Endothelial cell of umbilical vein (primary cell): ENCODE data around the gene MAPKAP1. TPM values are rescaled to one million over a fixed set of nuclear protein-coding genes. Genes with fewer than 3 reads are reported as not detected.

Source experiments
- BruUV-seq: library from RNA; stranded (reverse); fragments of 400-500 nt; replicated peaks from 2 replicates; lab custom pipeline; 2021; lab: Mats Ljungman, UMichigan
- CTCF ChIA-PET: fragments of 300-600, 350-600 bp; sonication (Branson Sonifier 250); formaldehyde crosslinking; loops from one replicate; lab custom pipeline; 2021; ENCODE audit warnings: antibody characterized with exemption, inconsistent platforms; lab: Charles Lee
- POLR2A ChIA-PET: fragments of 300-600, 350-600 bp; sonication (Branson Sonifier 250); formaldehyde crosslinking; loops from one replicate; lab custom pipeline; 2021; ENCODE audit warnings: antibody characterized with exemption, inconsistent platforms; lab: Charles Lee
- DNase-seq: peaks from one replicate; pipeline ENCODE4 v3.0.0-alpha.2; 2011; ENCODE audit warnings: low read depth, low spot score
- FAIRE-seq: peaks from 2 replicates; lab custom pipeline; 2011; peaks lifted over from hg19 to GRCh38; lab: Jason Lieb, UNC
- H2AFZ ChIP-seq: 2 replicates; pipeline ENCODE4 v1.6.0; 2012; ENCODE audit warnings: low read depth, low read length, control low read depth, inconsistent platforms
- H3K27ac ChIP-seq: 2 replicates; pipeline ENCODE4 v1.5.1; 2011; ENCODE audit warnings: low read depth, mild to moderate bottlenecking, control low read depth, low read length, moderate library complexity; ENCODE audit not compliant: insufficient read depth
- H3K27me3 ChIP-seq, 2 experiments: 2 replicates each; pipeline versions ENCODE4 v1.6.0 to v1.6.1; 2011; ENCODE audit warnings: low read length in 2 of 2, mixed read lengths in 1 of 2; ENCODE audit not compliant: control insufficient read depth in 2 of 2, insufficient read depth in 2 of 2
- H3K36me3 ChIP-seq, 2 experiments: 2 replicates in 1 of 2; 3 replicates in 1 of 2; pipeline ENCODE4 v1.5.1; 2011; ENCODE audit warnings: low read length in 2 of 2, mild to moderate bottlenecking in 1 of 2, moderate library complexity in 1 of 2; ENCODE audit not compliant: control insufficient read depth in 2 of 2, insufficient read depth in 2 of 2; ENCODE audit errors: extremely low read depth in 1 of 2
- H3K4me1 ChIP-seq: 3 replicates; pipeline ENCODE4 v1.5.1; 2011; ENCODE audit warnings: mild to moderate bottlenecking, low read length; ENCODE audit not compliant: control insufficient read depth, insufficient read depth; ENCODE audit errors: extremely low read depth
- H3K4me2 ChIP-seq: 2 replicates; pipeline ENCODE4 v1.6.1; 2011; ENCODE audit warnings: low read length, control low read depth, mixed read lengths; ENCODE audit not compliant: insufficient read depth
- H3K4me3 ChIP-seq, 3 experiments: fragments of 200-600 bp in 1 of 3; sonication (generic), shearing (Covaris generic) in 1 of 3; replicated peaks in 1 of 3; 2 replicates each; pipeline ENCODE4 v1.5.1; 2011 to 2016; ENCODE audit warnings: control low read depth in 3 of 3, low read length in 3 of 3, mild to moderate bottlenecking in 2 of 3, inconsistent platforms in 1 of 3, low read depth in 1 of 3, moderate library complexity in 1 of 3; ENCODE audit not compliant: insufficient read depth in 1 of 3
- H3K79me2 ChIP-seq: 2 replicates; pipeline ENCODE4 v1.6.0; 2012; ENCODE audit warnings: low read length, inconsistent platforms; ENCODE audit not compliant: control insufficient read depth, insufficient read depth
- H3K9ac ChIP-seq: replicated peaks from 2 replicates; pipeline ENCODE3; 2011; ENCODE audit warnings: low read length, control low read depth; ENCODE audit not compliant: insufficient read depth; ENCODE audit errors: extremely low read depth
- H3K9me1 ChIP-seq: replicated peaks from 3 replicates; pipeline ENCODE4 v1.6.0; 2011; ENCODE audit warnings: mild to moderate bottlenecking, low read length; ENCODE audit not compliant: control insufficient read depth, insufficient read depth; ENCODE audit errors: extremely low read depth
- H3K9me3 ChIP-seq: replicated peaks from 2 replicates; pipeline ENCODE4 v1.5.1; 2012; ENCODE audit warnings: low read length, inconsistent platforms; ENCODE audit not compliant: control insufficient read depth, insufficient read depth
- H4K20me1 ChIP-seq: replicated peaks from 2 replicates; pipeline ENCODE3; 2011; ENCODE audit warnings: mild to moderate bottlenecking, low read length; ENCODE audit not compliant: control insufficient read depth, insufficient read depth; ENCODE audit errors: extremely low read depth
- EZH2 ChIP-seq: IDR thresholded peaks from 2 replicates; pipeline ENCODE4 v1.6.1; 2012; ENCODE audit warnings: borderline replicate concordance, low read depth, mild to moderate bottlenecking, moderate library complexity, low read length, inconsistent platforms; ENCODE audit not compliant: severe bottlenecking
- FOS ChIP-seq: IDR thresholded peaks from 2 replicates; pipeline ENCODE4 v1.6.1; 2011; ENCODE audit warnings: mild to moderate bottlenecking, low read length, moderate library complexity, borderline replicate concordance; ENCODE audit not compliant: insufficient read depth
- GATA2 ChIP-seq: IDR thresholded peaks from 2 replicates; pipeline ENCODE4 v1.7.0; 2011; ENCODE audit warnings: low read depth, mild to moderate bottlenecking, moderate library complexity, mixed read lengths, low read length; ENCODE audit not compliant: insufficient read length, insufficient read depth
- JUN ChIP-seq: IDR thresholded peaks from 2 replicates; pipeline ENCODE4 v1.6.1; 2011; ENCODE audit warnings: borderline replicate concordance, low read depth; ENCODE audit not compliant: insufficient read length, insufficient read depth
- MYC ChIP-seq: IDR thresholded peaks from one replicate; pipeline ENCODE4 v1.6.1; 2011; ENCODE audit warnings: mild to moderate bottlenecking, low read depth, low read length
- POLR2A ChIP-seq: IDR thresholded peaks from 2 replicates; pipeline ENCODE4 v1.6.1; 2012; ENCODE audit warnings: low read depth, mild to moderate bottlenecking, control low read depth, low read length
- POLR2AphosphoS5 ChIP-seq: IDR thresholded peaks from 2 replicates; pipeline ENCODE4 v1.6.1; 2012; ENCODE audit warnings: low read depth, mild to moderate bottlenecking, control low read depth, low read length, moderate library complexity; ENCODE audit not compliant: insufficient read depth
- dilution Hi-C: fragments of 300-500 bp; cut with MboI; formaldehyde crosslinking; loops from one replicate; pipeline ENCODE4 v1.15.0; 2019; ENCODE audit warnings: low sequenced_read_pairs; ENCODE audit not compliant: extremely low pct_ligation_motif_present
- intact Hi-C: fragments of 100-400 bp; cut with micrococcal nuclease; formaldehyde crosslinking; loops from one replicate; pipeline ENCODE4 v1.10.0; 2022
- polyA plus RNA-seq, 4 experiments: library from polyadenylated mRNA; depleted of rRNA in 3 of 4; stranded (reverse) in 3 of 4; unstranded in 1 of 4; fragments of >200 nt; gene quantifications; 2 replicates each; pipeline versions ENCODE4 v1.2.1 to v1.2.3, GENCODE V29; 2011 to 2012; ENCODE audit warnings: missing spikeins in 1 of 4
- total RNA-seq: library from RNA; stranded (reverse); gene quantifications from 2 replicates; pipeline ENCODE4 v1.2.3, GENCODE V29; 2021
- TF ChIP-seq, protein P1 (sequence below): IDR thresholded peaks from 2 replicates; pipeline ENCODE4 v1.6.1; 2011; ENCODE audit not compliant: insufficient read depth, insufficient read length
- TF ChIP-seq, protein P2 (sequence below), 2 donors: IDR thresholded peaks; 1 replicate in 1 of 2; 2 replicates in 1 of 2; pipeline ENCODE4 v1.5.1; 2011; ENCODE audit warnings: low read length in 2 of 2, mild to moderate bottlenecking in 2 of 2, moderate library complexity in 2 of 2, control low read depth in 1 of 2, inconsistent platforms in 1 of 2, low read depth in 1 of 2; ENCODE audit not compliant: insufficient read depth in 1 of 2; ENCODE audit errors: extremely low read depth in 1 of 2

MAPKAP1 gene
- total and polyA plus RNA-seq, 2 donors (not counting 3 experiments of a cell fraction or from before 2014, with no cell fraction given), result 61.9 to 99.1 TPM

DNA sequence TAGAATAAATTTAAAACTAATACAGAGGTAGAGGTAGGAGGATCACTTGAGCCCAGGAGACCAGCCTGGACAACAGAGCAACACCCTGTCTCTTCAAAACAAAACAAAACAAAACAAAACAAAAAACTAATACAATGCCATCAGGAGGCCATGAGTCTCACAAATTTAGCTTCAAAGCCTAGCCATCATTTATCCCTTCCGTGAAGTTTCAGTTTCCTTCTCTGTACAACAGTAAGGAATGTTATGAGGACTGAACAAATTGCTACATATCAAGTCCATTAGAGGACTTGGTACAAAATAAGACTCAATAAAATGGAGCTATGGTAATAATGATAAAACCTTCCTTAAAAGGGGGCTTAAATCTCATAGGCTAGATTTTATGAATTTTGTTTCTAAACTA lies 60.8 kb downstream of the MAPKAP1 start:
- intact Hi-C loops, result no loop called here
- H4K20me1 ChIP-seq, result no peaks in the 10 kb centered on the region
- H3K27me3 ChIP-seq, result no peaks in the 10 kb centered on the region
- peak overlapping the region in 2 of 3 experiments; percentile 23 to 58 for H3K4me3 ChIP-seq
- DNase-seq (no peak), FAIRE-seq (no peak)
- ChIA-PET POLR2A (no interaction called here), CTCF (interaction anchor here (0.6 to 2.4 kb wide), 5 partner anchors 10 to 88 kb away, joined by 3 to 15 read pairs (median 5); partner anchors contain the start of gene MAPKAP1)
- dilution Hi-C loops, result no loop called here
- H3K27ac ChIP-seq, result peak overlapping the region; percentile 99
- H3K9ac ChIP-seq, result peak overlapping the region; percentile 75
- no peaks in the 10 kb centered on the region for H3K9me1 ChIP-seq
- TF ChIP-seq FOS (no peak), POLR2A (no peak), JUN (no peak), GATA2 (no peak), MYC (no peak), POLR2AphosphoS5 (no peak), EZH2 (no peak)
- TF ChIP-seq, protein P1, sequence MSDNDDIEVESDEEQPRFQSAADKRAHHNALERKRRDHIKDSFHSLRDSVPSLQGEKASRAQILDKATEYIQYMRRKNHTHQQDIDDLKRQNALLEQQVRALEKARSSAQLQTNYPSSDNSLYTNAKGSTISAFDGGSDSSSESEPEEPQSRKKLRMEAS, result no peak
- TF ChIP-seq, protein P2, sequence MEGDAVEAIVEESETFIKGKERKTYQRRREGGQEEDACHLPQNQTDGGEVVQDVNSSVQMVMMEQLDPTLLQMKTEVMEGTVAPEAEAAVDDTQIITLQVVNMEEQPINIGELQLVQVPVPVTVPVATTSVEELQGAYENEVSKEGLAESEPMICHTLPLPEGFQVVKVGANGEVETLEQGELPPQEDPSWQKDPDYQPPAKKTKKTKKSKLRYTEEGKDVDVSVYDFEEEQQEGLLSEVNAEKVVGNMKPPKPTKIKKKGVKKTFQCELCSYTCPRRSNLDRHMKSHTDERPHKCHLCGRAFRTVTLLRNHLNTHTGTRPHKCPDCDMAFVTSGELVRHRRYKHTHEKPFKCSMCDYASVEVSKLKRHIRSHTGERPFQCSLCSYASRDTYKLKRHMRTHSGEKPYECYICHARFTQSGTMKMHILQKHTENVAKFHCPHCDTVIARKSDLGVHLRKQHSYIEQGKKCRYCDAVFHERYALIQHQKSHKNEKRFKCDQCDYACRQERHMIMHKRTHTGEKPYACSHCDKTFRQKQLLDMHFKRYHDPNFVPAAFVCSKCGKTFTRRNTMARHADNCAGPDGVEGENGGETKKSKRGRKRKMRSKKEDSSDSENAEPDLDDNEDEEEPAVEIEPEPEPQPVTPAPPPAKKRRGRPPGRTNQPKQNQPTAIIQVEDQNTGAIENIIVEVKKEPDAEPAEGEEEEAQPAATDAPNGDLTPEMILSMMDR (IDR thresholded peaks at IDR 0.05; ENCODE audit: extremely low read depth in 1 of 2, insufficient read depth in 1 of 2, low read depth in 1 of 2, low read length in 2 of 2), result no peak
- H2AFZ ChIP-seq, result no peak overlapping the region
- no peaks in the 10 kb centered on the region for H3K36me3 ChIP-seq
- peaks cover 42% of the 10 kb centered on the region for H3K79me2 ChIP-seq
- peak overlapping the region; percentile 96 for H3K4me2 ChIP-seq
- H3K4me1 ChIP-seq, result peaks cover 52% of the 10 kb centered on the region
- no peaks in the 10 kb centered on the region for H3K9me3 ChIP-seq
- BruUV-seq, result no TSS peak
